ENCODE measurements around the gene GAB4.

DNA sequence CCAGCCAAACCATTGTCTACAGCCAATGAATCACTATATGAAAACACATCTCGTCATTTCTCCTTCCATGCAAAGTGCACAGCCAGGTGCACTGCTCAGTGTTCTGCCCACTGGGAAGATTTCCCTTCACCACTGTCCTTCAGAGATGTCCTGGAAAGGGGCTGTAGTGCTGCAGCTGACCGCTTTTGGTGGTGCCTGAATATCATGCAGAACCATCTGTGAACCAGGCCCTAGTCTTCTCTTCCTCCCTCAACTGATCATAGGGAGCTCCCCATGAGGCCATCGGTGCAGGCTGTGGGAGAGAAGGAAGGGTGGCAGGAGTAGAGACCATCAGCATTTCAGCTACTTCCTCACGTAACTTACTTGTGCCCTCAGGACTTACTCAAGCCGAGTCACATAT lies 70.2 kb downstream of the GAB4 start:
- TF ChIP-seq POLR2AphosphoS5 (IDR thresholded peaks at IDR 0.05; ENCODE audit: borderline replicate concordance, low read depth, low read length), result no peak
- TF ChIP-seq EZH2 (IDR thresholded peaks at IDR 0.05), result no peak

Measured in SK-N-MC (cell line).